Liver (tissue), 9 donors: Measurements from ENCODE around the gene CAMK1D. TPM values are rescaled to one million over a fixed set of nuclear protein-coding genes. Genes with fewer than 3 reads are reported as not detected.

Source experiments
- DNase-seq: peaks from one replicate; pipeline ENCODE4 v3.0.0-alpha.2; 2017; ENCODE audit warnings: low spot score
- H3K27ac ChIP-seq, 2 donors: one replicate each; pipeline ENCODE4 v1.7.0; 2013; ENCODE audit warnings: inconsistent platforms in 2 of 2, low read length in 2 of 2, control low read depth in 1 of 2, low read depth in 1 of 2, mild to moderate bottlenecking in 1 of 2
- H3K27me3 ChIP-seq, 4 donors: one replicate each; pipeline versions ENCODE4 v1.6.1 to v1.7.0; 2013; ENCODE audit warnings: low read length in 3 of 4, inconsistent platforms in 1 of 4, mild to moderate bottlenecking in 1 of 4, moderate library complexity in 1 of 4; ENCODE audit not compliant: control insufficient read depth in 4 of 4, insufficient read depth in 4 of 4
- H3K36me3 ChIP-seq, 4 donors: one replicate each; pipeline versions ENCODE4 v1.6.1 to v1.7.0; 2013; ENCODE audit warnings: low read length in 3 of 4, mild to moderate bottlenecking in 3 of 4, low read depth in 1 of 4, moderate library complexity in 1 of 4; ENCODE audit not compliant: control insufficient read depth in 4 of 4, insufficient read depth in 3 of 4
- H3K4me1 ChIP-seq, 4 donors: one replicate each; pipeline versions ENCODE4 v1.6.1 to v1.7.0; 2013; ENCODE audit warnings: low read length in 3 of 4, mild to moderate bottlenecking in 3 of 4, moderate library complexity in 1 of 4; ENCODE audit not compliant: control insufficient read depth in 4 of 4, insufficient read depth in 4 of 4
- H3K4me3 ChIP-seq, 3 donors: one replicate each; pipeline versions ENCODE4 v1.6.1 to v1.7.0; 2013; ENCODE audit warnings: low read length in 3 of 3, control low read depth in 1 of 3, low read depth in 1 of 3, mild to moderate bottlenecking in 1 of 3
- H3K9ac ChIP-seq, 2 donors: one replicate each; pipeline ENCODE4 v1.7.0; 2013; ENCODE audit warnings: low read length in 2 of 2, mild to moderate bottlenecking in 2 of 2, moderate library complexity in 2 of 2, control low read depth in 1 of 2, low read depth in 1 of 2
- H3K9me3 ChIP-seq, 4 donors: one replicate each; pipeline versions ENCODE4 v1.6.1 to v1.7.0; 2013; ENCODE audit warnings: low read length in 3 of 4; ENCODE audit not compliant: control insufficient read depth in 4 of 4
- FOXA1 ChIP-seq: IDR thresholded peaks from 2 replicates; pipeline ENCODE4 v1.6.1; 2016; ENCODE audit warnings: antibody characterized with exemption
- JUND ChIP-seq, 2 donors: IDR thresholded peaks; 2 replicates each; pipeline ENCODE4 v1.6.1; 2016; ENCODE audit warnings: antibody characterized with exemption in 2 of 2
- NR2F2 ChIP-seq: IDR thresholded peaks from 2 replicates; pipeline ENCODE4 v1.6.1; 2016; ENCODE audit warnings: antibody characterized with exemption
- RAD21 ChIP-seq, 2 donors: IDR thresholded peaks; 2 replicates each; pipeline ENCODE4 v1.6.1; 2016; ENCODE audit warnings: antibody characterized with exemption in 2 of 2, mild to moderate bottlenecking in 2 of 2
- RXRA ChIP-seq, 2 donors: IDR thresholded peaks; 2 replicates each; pipeline ENCODE4 v1.6.1; 2017 to 2018; ENCODE audit warnings: antibody characterized with exemption in 2 of 2, mild to moderate bottlenecking in 1 of 2
- SP1 ChIP-seq: IDR thresholded peaks from 2 replicates; pipeline ENCODE4 v1.6.1; 2018; ENCODE audit warnings: antibody characterized with exemption, mild to moderate bottlenecking
- TAF1 ChIP-seq: conservative IDR thresholded peaks from 2 replicates; pipeline ENCODE4 v1.6.1; 2016; ENCODE audit warnings: antibody characterized with exemption, mild to moderate bottlenecking
- YY1 ChIP-seq: IDR thresholded peaks from 2 replicates; pipeline ENCODE4 v1.6.1; 2016; ENCODE audit warnings: antibody characterized with exemption, mild to moderate bottlenecking
- WGBS: extraction: QIAGEN DNeasy Blood & Tissue Kit; methylation state at CpG from one replicate; pipeline ENCODE4 v1.1.7; 2013; 5-methylcytosine and 5-hydroxymethylcytosine counted together
- polyA plus RNA-seq, 2 donors: library from polyadenylated mRNA; stranded (reverse) in 1 of 2; unstranded in 1 of 2; fragments of 200-250 nt in 1 of 2; fragments of >200 nt in 1 of 2; fragmentation: Nextera tagmentation in 1 of 2; extraction: Ambion mirVana in 1 of 2; gene quantifications; one replicate each; pipeline versions ENCODE4 v1.2.1 to v1.2.3, GENCODE V29; 2013 to 2015
- total RNA-seq, 2 donors: library from RNA; depleted of rRNA; stranded (reverse); fragments of >200 nt; gene quantifications; one replicate each; pipeline ENCODE4 v1.2.3, GENCODE V29; 2014
- TF ChIP-seq, protein P1 (sequence below): IDR thresholded peaks from 2 replicates; pipeline ENCODE4 v1.6.1; 2016; ENCODE audit warnings: antibody characterized with exemption, mild to moderate bottlenecking
- TF ChIP-seq, protein P2 (sequence below): fragments of 150-350 bp; IDR thresholded peaks from 2 replicates; pipeline ENCODE4 v1.5.1; 2017; ENCODE audit warnings: improper control_type of control experiment, low read depth, low read length; ENCODE audit not compliant: missing input control
- TF ChIP-seq, protein P3 (sequence below): IDR thresholded peaks from 2 replicates; pipeline ENCODE4 v1.6.1; 2016; ENCODE audit warnings: antibody characterized with exemption
- donor health status: healthy.
- donor health status: healthy.
- donor health status: healthy.
- donor health status: healthy.
- donor health status: healthy.

The CAMK1D gene
- total and polyA plus RNA-seq, 4 donors, result 2.7 to 10.1 (median 4.2) TPM

DNA sequence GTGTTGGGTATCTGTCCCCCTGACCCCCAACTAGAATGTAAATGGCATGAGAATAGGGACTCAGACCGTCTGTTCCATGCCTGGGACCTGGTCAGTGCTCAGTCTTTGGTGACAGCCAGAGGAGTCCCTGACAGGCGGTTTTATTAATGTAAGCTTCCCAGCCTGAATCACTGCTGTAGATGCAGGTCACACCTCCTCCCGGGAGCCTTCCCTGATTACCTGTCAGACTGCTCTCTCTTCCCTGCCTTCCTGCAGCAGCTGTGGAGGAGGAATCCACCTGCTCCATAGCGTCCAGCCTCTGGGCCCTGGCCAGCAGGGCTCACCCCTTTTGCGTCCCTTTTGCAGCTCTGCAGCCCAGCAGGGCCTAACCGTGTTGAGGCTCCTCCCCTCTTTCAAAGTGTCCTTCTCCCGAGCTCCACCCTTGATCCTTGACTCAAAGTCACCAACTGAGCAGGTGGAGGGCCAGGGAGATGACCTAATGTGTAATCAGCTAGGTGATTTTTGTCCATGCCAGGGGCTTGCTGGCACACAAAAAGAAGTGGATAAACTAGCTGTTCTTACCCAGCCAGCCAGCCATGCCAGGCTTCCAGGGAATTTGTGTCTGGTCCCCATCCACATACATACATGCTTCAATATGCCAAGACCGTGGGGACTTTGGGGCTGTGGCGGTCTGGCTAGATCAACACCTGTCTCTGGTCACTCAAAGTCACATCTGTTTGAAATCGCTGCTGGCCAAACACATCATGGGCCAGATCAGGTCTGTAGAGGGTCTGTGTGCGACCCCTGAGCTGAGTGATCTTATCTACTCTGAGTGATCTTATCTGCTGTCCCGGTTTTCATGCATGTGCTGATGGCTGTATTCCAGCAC is 457.1 kb downstream of the CAMK1D start (continued):
- TF ChIP-seq, protein P1, sequence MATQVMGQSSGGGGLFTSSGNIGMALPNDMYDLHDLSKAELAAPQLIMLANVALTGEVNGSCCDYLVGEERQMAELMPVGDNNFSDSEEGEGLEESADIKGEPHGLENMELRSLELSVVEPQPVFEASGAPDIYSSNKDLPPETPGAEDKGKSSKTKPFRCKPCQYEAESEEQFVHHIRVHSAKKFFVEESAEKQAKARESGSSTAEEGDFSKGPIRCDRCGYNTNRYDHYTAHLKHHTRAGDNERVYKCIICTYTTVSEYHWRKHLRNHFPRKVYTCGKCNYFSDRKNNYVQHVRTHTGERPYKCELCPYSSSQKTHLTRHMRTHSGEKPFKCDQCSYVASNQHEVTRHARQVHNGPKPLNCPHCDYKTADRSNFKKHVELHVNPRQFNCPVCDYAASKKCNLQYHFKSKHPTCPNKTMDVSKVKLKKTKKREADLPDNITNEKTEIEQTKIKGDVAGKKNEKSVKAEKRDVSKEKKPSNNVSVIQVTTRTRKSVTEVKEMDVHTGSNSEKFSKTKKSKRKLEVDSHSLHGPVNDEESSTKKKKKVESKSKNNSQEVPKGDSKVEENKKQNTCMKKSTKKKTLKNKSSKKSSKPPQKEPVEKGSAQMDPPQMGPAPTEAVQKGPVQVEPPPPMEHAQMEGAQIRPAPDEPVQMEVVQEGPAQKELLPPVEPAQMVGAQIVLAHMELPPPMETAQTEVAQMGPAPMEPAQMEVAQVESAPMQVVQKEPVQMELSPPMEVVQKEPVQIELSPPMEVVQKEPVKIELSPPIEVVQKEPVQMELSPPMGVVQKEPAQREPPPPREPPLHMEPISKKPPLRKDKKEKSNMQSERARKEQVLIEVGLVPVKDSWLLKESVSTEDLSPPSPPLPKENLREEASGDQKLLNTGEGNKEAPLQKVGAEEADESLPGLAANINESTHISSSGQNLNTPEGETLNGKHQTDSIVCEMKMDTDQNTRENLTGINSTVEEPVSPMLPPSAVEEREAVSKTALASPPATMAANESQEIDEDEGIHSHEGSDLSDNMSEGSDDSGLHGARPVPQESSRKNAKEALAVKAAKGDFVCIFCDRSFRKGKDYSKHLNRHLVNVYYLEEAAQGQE, result no peak
- no peak for TF ChIP-seq YY1
- TF ChIP-seq, protein P2, sequence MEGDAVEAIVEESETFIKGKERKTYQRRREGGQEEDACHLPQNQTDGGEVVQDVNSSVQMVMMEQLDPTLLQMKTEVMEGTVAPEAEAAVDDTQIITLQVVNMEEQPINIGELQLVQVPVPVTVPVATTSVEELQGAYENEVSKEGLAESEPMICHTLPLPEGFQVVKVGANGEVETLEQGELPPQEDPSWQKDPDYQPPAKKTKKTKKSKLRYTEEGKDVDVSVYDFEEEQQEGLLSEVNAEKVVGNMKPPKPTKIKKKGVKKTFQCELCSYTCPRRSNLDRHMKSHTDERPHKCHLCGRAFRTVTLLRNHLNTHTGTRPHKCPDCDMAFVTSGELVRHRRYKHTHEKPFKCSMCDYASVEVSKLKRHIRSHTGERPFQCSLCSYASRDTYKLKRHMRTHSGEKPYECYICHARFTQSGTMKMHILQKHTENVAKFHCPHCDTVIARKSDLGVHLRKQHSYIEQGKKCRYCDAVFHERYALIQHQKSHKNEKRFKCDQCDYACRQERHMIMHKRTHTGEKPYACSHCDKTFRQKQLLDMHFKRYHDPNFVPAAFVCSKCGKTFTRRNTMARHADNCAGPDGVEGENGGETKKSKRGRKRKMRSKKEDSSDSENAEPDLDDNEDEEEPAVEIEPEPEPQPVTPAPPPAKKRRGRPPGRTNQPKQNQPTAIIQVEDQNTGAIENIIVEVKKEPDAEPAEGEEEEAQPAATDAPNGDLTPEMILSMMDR, result no peak
- no peak for TF ChIP-seq FOXA1
- TF ChIP-seq, protein P3, sequence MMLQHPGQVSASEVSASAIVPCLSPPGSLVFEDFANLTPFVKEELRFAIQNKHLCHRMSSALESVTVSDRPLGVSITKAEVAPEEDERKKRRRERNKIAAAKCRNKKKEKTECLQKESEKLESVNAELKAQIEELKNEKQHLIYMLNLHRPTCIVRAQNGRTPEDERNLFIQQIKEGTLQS, result no peak

DNA sequence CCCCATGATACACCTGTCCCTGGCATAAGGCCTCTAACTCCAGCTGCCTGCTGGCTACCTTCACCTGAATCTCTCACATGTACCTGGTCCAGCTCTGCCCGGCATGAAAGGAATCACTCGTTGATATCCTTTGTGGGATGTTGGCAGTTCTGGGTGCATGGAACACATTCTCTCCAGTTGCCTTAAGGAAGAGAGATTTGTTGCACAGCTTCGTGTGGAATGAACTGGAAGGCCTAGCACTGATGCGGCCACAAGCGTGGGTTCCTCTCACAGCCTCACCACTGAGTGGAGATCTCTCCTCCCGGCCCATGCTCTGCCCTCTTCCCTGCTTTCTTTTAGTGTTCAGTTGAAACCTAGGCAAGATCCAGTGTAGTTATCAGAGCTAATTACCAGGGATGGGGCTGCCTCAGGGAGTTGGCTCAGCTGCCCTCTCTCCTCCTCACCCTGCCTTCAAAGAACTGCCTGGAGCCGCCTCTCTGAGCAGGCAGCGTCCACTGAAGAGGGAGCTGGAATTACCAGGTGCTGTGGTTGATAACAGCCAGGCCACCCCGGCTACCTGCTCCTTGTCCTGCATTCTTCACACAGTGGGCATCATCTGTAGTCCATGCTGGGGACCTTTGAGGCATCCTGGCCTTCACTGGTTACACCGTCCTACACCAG is 457.9 kb downstream of the CAMK1D start:
- Histone ChIP-seq H3K9me3 (no peaks in the 10 kb centered on the region), H3K4me1 (no peaks in the 10 kb centered on the region), H3K27ac (no peak overlapping the region), H3K9ac (no peak overlapping the region), H3K4me3 (no peak overlapping the region), H3K27me3 (no peaks in the 10 kb centered on the region), H3K36me3 (peaks cover 0 to under 1% (median 0%) of the 10 kb centered on the region in 4 donors)
- WGBS, result 94% methylated on average over 10 of the region's 10 CpGs
- no peak for DNase-seq
- TF ChIP-seq RAD21 (IDR thresholded peaks at IDR 0.05) (no peak), NR2F2 (no peak), TAF1 (no peak), SP1 (no peak), YY1 (no peak), JUND (IDR thresholded peaks at IDR 0.05) (no peak), RXRA (IDR thresholded peaks at IDR 0.05) (no peak)
- TF ChIP-seq, protein P1, result no peak
